GM18951 (cell line): Measurements from ENCODE around the gene RHOD.

Experiments used
- POLR2A ChIP-seq: IDR thresholded peaks from 4 replicates; pipeline ENCODE4 v1.6.1; 2011; ENCODE audit warnings: mild to moderate bottlenecking; ENCODE audit not compliant: insufficient read length, insufficient read depth; ENCODE audit errors: extremely low read depth
- in situ Hi-C: fragments of 300-500 bp; cut with MboI; formaldehyde crosslinking; loops from one replicate; pipeline ENCODE4 v1.12.0; 2022; ENCODE audit warnings: low sequenced_read_pairs, mixed read lengths, inconsistent platforms; ENCODE audit not compliant: unreplicated experiment

The RHOD gene

GRCh38 chr11:67119585-67120391 is 63.1 kb downstream of the RHOD start:
- TF ChIP-seq POLR2A: peak; percentile 21
- in situ Hi-C loops: no loop called here

GRCh38 chr11:67120456-67120855 is 63.8 kb downstream of the RHOD start:
- in situ Hi-C loops: no loop called here
- TF ChIP-seq POLR2A: no peak

GRCh38 chr11:67120881-67121710 is 64.4 kb downstream of the RHOD start:
- in situ Hi-C loops: no loop called here
- TF ChIP-seq POLR2A: no peak
